ENCODE measurements around the gene NPPB.

NPPB gene

DNA sequence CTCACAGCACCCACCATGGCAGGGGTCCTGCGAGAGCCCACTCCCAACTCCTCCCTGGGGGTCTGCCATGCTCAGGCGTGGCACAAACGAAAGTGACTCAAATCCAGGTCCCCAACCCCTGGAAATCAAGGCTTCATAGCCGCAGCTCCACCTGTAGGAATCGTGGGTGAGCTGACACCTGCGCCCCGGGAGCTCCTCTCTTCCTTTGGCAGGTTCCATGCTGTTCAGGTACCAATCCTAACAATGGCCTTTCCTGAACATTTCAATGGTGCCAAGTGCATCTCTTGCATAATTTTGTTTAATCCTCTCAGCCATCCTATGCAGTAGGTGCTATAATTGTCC, 28.9 kb upstream of the NPPB start:
- TF ChIP-seq, protein P1, sequence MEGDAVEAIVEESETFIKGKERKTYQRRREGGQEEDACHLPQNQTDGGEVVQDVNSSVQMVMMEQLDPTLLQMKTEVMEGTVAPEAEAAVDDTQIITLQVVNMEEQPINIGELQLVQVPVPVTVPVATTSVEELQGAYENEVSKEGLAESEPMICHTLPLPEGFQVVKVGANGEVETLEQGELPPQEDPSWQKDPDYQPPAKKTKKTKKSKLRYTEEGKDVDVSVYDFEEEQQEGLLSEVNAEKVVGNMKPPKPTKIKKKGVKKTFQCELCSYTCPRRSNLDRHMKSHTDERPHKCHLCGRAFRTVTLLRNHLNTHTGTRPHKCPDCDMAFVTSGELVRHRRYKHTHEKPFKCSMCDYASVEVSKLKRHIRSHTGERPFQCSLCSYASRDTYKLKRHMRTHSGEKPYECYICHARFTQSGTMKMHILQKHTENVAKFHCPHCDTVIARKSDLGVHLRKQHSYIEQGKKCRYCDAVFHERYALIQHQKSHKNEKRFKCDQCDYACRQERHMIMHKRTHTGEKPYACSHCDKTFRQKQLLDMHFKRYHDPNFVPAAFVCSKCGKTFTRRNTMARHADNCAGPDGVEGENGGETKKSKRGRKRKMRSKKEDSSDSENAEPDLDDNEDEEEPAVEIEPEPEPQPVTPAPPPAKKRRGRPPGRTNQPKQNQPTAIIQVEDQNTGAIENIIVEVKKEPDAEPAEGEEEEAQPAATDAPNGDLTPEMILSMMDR (IDR thresholded peaks at IDR 0.05; ENCODE audit: control insufficient read depth, extremely low read depth, insufficient read depth), result no peak
- H3K4me3 ChIP-seq (ENCODE audit: low read depth, low read length), result no peak overlapping the region
- no peak for DNase-seq (ENCODE audit: low read depth)

DNA sequence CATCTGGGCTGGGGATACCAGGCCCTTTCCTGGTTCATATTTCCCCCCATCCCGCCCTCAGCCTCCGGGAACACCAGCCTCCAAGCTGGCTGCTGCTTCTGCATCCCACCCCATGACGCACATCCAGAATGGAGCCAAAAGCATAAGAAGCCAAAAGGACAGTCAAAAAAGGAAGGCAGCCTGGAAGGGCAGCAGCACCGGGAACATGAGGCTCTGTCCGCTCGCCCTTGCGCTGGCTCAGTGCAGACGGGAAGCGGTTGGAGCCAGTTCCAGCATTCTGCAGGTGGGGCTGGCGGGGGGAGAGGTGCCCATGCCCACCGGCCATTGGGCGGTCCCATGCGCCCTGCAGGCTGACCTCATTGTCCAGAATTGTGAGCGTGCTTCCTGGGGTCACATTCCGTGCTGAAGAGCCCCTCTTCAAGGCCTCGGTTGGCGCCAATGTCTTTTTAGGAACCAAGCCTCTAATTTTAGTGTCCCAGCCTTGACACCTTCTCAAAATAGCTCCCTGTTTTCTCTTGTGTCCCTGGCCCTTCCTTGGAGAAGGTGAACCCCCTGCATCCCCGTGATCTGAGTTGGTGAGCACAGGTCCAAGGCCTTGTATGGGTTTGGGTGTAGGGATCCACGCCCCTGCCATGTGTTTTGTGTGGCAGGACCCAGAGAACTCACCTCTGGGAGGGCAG, 28.4 kb upstream of the NPPB start:
- TF ChIP-seq, protein P1 (IDR thresholded peaks at IDR 0.05; ENCODE audit: control insufficient read depth, extremely low read depth, insufficient read depth), result no peak
- no peak for DNase-seq (ENCODE audit: low read depth)
- no peak overlapping the region for H3K4me3 ChIP-seq (ENCODE audit: low read depth, low read length)

DNA sequence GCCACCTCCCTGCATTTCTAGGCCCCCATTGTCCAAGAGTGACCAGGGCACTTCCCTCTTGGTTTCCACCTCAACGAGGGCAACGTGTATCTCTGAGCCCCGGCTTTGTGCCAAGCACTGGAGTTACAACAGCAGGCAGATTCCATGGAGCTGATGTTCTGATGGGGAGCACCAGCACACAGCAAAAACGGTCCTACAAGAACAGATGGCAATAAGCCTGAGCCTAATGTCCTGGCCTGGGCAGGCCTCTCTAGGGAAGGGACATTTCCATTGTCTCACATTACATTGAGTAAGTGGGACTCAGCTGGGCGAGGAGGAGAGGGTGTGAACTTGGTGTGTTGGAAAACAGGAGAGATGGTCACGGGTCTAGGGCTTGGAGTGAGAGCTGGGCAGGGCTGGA, 27.2 kb upstream of the NPPB start:
- no peak overlapping the region for H3K4me3 ChIP-seq (ENCODE audit: low read depth, low read length)
- no peak for DNase-seq (ENCODE audit: low read depth)
- TF ChIP-seq, protein P1 (IDR thresholded peaks at IDR 0.05; ENCODE audit: control insufficient read depth, extremely low read depth, insufficient read depth), result no peak

DNA sequence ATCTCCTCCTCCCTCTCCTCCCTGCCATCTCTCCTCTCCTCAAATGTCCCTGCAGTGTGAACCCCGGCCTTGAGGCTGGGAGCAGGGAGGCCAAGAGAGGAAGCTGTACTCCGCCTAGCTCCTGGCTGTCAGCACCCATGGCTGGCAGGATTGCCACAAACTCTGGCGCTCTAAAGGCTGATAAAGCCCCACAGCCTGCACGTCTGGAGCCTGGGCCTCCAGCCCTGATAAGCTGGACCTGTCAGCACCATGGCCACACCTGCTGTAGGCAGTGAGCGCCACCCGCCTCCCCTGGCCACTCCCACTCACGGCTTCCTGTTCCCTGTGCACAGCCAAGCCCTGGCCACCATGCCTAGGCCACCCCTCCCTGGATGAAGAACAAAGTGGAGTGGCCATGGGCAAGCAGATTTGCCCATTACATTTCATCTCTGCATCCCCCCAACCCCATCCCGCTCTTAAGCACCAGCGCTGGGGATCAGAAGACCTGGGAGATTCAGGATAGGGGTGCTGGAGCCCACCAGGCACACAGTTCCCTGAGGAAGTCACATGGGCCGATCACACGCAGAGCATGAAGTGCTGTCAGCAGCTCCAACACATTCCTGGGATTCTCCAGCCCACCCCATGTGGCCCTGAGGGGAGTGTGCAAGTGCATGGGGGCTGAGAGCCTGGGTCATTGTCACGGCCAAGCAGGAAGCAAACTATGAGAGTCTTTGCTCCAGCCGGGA, 24.2 kb upstream of the NPPB start:
- H3K4me3 ChIP-seq (ENCODE audit: low read depth, low read length), result no peak overlapping the region
- no peak for DNase-seq (ENCODE audit: low read depth)
- TF ChIP-seq, protein P1 (IDR thresholded peaks at IDR 0.05; ENCODE audit: control insufficient read depth, extremely low read depth, insufficient read depth), result no peak

DNA sequence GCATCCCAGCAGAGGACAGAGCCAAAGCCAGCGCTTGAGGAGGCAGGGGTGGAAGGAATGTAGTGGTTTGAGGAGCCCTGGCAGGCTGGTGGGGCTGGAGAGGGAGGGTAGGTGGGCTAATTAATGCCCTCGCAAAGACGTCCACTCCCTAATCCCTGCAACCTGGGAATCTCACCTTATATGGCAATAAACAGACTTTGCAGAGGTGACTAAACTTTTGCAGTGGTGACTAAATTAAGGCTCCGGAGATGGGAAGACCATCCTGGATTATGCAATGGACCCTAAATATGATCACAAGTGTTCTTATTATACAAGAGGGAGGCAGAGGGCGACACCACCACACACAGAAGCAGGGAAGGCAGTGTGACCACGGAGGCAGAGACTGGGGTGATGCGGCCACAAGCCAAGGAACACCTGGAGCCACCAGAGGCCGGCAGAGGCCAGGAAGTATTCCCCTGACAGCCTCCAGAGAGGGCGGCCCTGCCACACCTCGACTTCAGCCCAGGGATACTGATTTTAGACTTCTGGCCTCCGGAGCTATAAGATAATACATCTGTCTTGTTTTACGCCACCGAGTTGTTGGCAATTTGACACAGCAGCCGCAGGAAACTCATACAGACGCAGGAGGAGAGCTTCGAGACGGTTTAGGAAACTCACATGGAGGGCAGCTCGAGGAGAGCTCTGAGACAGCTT, 23.1 kb upstream of the NPPB start:
- H3K4me3 ChIP-seq (ENCODE audit: low read depth, low read length), result no peak overlapping the region
- DNase-seq (ENCODE audit: low read depth), result no peak
- TF ChIP-seq, protein P1 (IDR thresholded peaks at IDR 0.05; ENCODE audit: control insufficient read depth, extremely low read depth, insufficient read depth), result no peak

DNA sequence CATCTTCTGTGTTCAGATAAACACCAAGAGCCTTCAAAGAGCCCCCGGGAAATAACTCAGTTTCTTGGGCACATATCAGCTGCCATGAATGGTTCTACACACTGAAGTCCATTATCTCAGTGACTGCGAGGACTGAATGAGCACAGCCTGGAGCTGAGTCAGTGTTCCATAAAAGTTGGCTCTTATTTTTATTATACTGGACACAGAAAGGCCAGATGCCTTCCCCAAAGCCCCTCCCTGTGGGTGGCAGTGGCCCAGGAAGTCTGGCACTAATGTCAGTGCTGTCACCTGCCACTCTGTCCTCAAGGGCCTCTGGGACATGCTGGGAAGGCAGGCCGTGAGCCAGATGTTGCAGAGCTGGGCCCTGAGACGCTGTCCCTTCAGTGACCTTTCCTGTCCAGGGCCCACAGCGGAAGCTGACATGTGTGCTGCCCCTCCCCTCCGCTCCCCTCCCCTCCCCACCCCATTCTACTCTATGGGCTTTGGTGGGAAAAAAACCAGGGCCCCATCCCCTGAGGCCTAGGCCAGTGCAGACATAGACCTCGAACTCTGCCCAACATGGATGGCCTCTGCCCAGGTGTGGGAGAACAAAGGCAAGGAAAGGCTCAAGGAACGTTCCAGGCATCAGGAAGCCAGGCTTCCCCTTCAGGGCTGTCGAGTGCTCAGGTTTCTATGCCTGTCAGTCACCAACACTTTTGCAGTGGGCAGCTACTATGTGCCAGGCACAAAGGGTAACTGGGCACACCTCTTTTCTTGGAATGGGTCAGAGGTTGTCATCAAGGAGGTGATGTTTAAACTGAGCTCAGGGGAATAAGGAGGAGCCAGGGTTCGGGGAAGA, 22.4 kb upstream of the NPPB start:
- TF ChIP-seq, protein P1 (IDR thresholded peaks at IDR 0.05; ENCODE audit: control insufficient read depth, extremely low read depth, insufficient read depth), result no peak
- no peak overlapping the region for H3K4me3 ChIP-seq (ENCODE audit: low read depth, low read length)
- peak; percentile 50 for DNase-seq (ENCODE audit: low read depth)

Measured in LNCaP clone FGC (cell line).